ENCODE measurements around the gene CCR4. TPM values are rescaled to one million over a fixed set of nuclear protein-coding genes. Genes with fewer than 3 reads are reported as not detected.

Gene CCR4
- total and polyA plus RNA-seq, 2 experiments from 2014 or later: not detected

GRCh38 chr3:32954506-32954905 is 3.1 kb downstream of the CCR4 start:
- H3K9me3 ChIP-seq (ENCODE audit: low read depth): no peaks in the 10 kb centered on the region
- H2AFZ ChIP-seq: no peak overlapping the region
- no peak overlapping the region for H3K9ac ChIP-seq
- in situ Hi-C loops (cut with MboI): no loop called here
- no peak overlapping the region for H3K27ac ChIP-seq
- no peak overlapping the region for H3K4me3 ChIP-seq
- H4K20me1 ChIP-seq (ENCODE audit: insufficient read depth): no peaks in the 10 kb centered on the region
- H3K9me2 ChIP-seq (ENCODE audit: insufficient read depth): no peaks in the 10 kb centered on the region
- no peak for DNase-seq
- TF ChIP-seq EZH2 (IDR thresholded peaks at IDR 0.05; ENCODE audit: insufficient read depth, poor library complexity, severe bottlenecking) (no peak), EZH2phosphoT487 (IDR thresholded peaks at IDR 0.05; ENCODE audit: insufficient read depth, low read depth) (no peak)
- WGBS, 2 experiments (ENCODE audit: low coverage in 1 of 2, low lambda C conversion rate in 2 of 2, missing lambda C conversion rate in 2 of 2): 44 to 54% methylated on average over 1 of the region's 1 CpG
- no peaks in the 10 kb centered on the region for H3K36me3 ChIP-seq (ENCODE audit: low read depth)
- no peaks in the 10 kb centered on the region for H3K4me1 ChIP-seq (ENCODE audit: insufficient read depth)
- no peaks in the 10 kb centered on the region for H3K27me3 ChIP-seq (replicated peaks; ENCODE audit: insufficient read depth)
- no peaks in the 10 kb centered on the region for H3F3A ChIP-seq (ENCODE audit: insufficient read depth)
- no peak overlapping the region for H3K4me2 ChIP-seq (ENCODE audit: unreplicated experiment)
- no peaks in the 10 kb centered on the region for H3K79me2 ChIP-seq (ENCODE audit: insufficient read depth)

GRCh38 chr3:32956750-32957570 is 5.5 kb downstream of the CCR4 start:
- Histone ChIP-seq H3K9me3 (ENCODE audit: low read depth) (no peaks in the 10 kb centered on the region), H4K20me1 (ENCODE audit: insufficient read depth) (no peaks in the 10 kb centered on the region), H3K36me3 (ENCODE audit: low read depth) (no peaks in the 10 kb centered on the region), H3K4me2 (ENCODE audit: unreplicated experiment) (no peak overlapping the region), H3K27ac (no peak overlapping the region), H3F3A (ENCODE audit: insufficient read depth) (no peaks in the 10 kb centered on the region), H3K4me3 (no peak overlapping the region), H3K27me3 (replicated peaks; ENCODE audit: insufficient read depth) (no peaks in the 10 kb centered on the region), H3K9me2 (ENCODE audit: insufficient read depth) (no peaks in the 10 kb centered on the region), H3K79me2 (ENCODE audit: insufficient read depth) (no peaks in the 10 kb centered on the region), H2AFZ (no peak overlapping the region), H3K4me1 (ENCODE audit: insufficient read depth) (no peaks in the 10 kb centered on the region), H3K9ac (no peak overlapping the region)
- no peak for DNase-seq
- in situ Hi-C loops (cut with MboI): no loop called here
- TF ChIP-seq EZH2 (IDR thresholded peaks at IDR 0.05; ENCODE audit: insufficient read depth, poor library complexity, severe bottlenecking) (no peak), EZH2phosphoT487 (IDR thresholded peaks at IDR 0.05; ENCODE audit: insufficient read depth, low read depth) (no peak)
- 58 to 60% methylated on average over 14 of the region's 14 CpGs for WGBS, 2 experiments (ENCODE audit: low coverage in 1 of 2, low lambda C conversion rate in 2 of 2, missing lambda C conversion rate in 2 of 2)

GRCh38 chr3:32958509-32958908 is 7.1 kb downstream of the CCR4 start:
- no peak for DNase-seq
- Histone ChIP-seq H3K36me3 (ENCODE audit: low read depth) (no peaks in the 10 kb centered on the region), H3K9me2 (ENCODE audit: insufficient read depth) (no peaks in the 10 kb centered on the region), H3K4me2 (ENCODE audit: unreplicated experiment) (no peak overlapping the region), H2AFZ (no peak overlapping the region), H3K27ac (no peak overlapping the region), H3K79me2 (ENCODE audit: insufficient read depth) (no peaks in the 10 kb centered on the region), H3K27me3 (replicated peaks; ENCODE audit: insufficient read depth) (no peaks in the 10 kb centered on the region), H3K4me1 (ENCODE audit: insufficient read depth) (no peaks in the 10 kb centered on the region), H3K9me3 (ENCODE audit: low read depth) (no peaks in the 10 kb centered on the region), H4K20me1 (ENCODE audit: insufficient read depth) (no peaks in the 10 kb centered on the region), H3K4me3 (no peak overlapping the region), H3F3A (ENCODE audit: insufficient read depth) (no peaks in the 10 kb centered on the region), H3K9ac (no peak overlapping the region)
- in situ Hi-C loops (cut with MboI): no loop called here
- 65 to 66% methylated on average over 5 of the region's 5 CpGs for WGBS, 2 experiments (ENCODE audit: low coverage in 1 of 2, low lambda C conversion rate in 2 of 2, missing lambda C conversion rate in 2 of 2)
- TF ChIP-seq EZH2 (IDR thresholded peaks at IDR 0.05; ENCODE audit: insufficient read depth, poor library complexity, severe bottlenecking) (no peak), EZH2phosphoT487 (IDR thresholded peaks at IDR 0.05; ENCODE audit: insufficient read depth, low read depth) (no peak)

GRCh38 chr3:32959371-32959770 is 7.9 kb downstream of the CCR4 start:
- 32 to 33% methylated on average over 3 of the region's 3 CpGs for WGBS, 2 experiments (ENCODE audit: low coverage in 1 of 2, low lambda C conversion rate in 2 of 2, missing lambda C conversion rate in 2 of 2)
- Histone ChIP-seq H4K20me1 (ENCODE audit: insufficient read depth) (no peaks in the 10 kb centered on the region), H3K27me3 (replicated peaks; ENCODE audit: insufficient read depth) (no peaks in the 10 kb centered on the region), H2AFZ (no peak overlapping the region), H3F3A (ENCODE audit: insufficient read depth) (no peaks in the 10 kb centered on the region), H3K27ac (no peak overlapping the region), H3K4me2 (ENCODE audit: unreplicated experiment) (no peak overlapping the region), H3K9ac (no peak overlapping the region), H3K36me3 (ENCODE audit: low read depth) (no peaks in the 10 kb centered on the region), H3K9me2 (ENCODE audit: insufficient read depth) (no peaks in the 10 kb centered on the region), H3K4me1 (ENCODE audit: insufficient read depth) (no peaks in the 10 kb centered on the region), H3K79me2 (ENCODE audit: insufficient read depth) (no peaks in the 10 kb centered on the region), H3K9me3 (ENCODE audit: low read depth) (no peaks in the 10 kb centered on the region), H3K4me3 (no peak overlapping the region)
- in situ Hi-C loops (cut with MboI): no loop called here
- no peak for DNase-seq
- TF ChIP-seq EZH2phosphoT487 (IDR thresholded peaks at IDR 0.05; ENCODE audit: insufficient read depth, low read depth): no peak
- TF ChIP-seq EZH2 (IDR thresholded peaks at IDR 0.05; ENCODE audit: insufficient read depth, poor library complexity, severe bottlenecking): no peak

Measured in GM23248 (cell line).